ENCODE measurements around the gene GMCL2. TPM values are rescaled to one million over a fixed set of nuclear protein-coding genes. Genes with fewer than 3 reads are reported as not detected.
A peak's percentile ranks its signal among the peaks of the same experiment; 100 is the strongest.
"Not testable (repeated sequence)": the region's sequence is repeated elsewhere in the genome, so short reads cannot be mapped to it uniquely, and the experiment has no call there.

Gene GMCL2
- total RNA-seq, 1 experiment from 2014 or later = not detected

GRCh38 chr5:178229861-178230260 lies 42.7 kb upstream of the GMCL2 start:
- H2BK5ac ChIP-seq (ENCODE audit: insufficient read length, low read length) = no peak overlapping the region
- Mint-ChIP-seq H3K27me3 (ENCODE audit: low read depth) (no peaks in the 10 kb centered on the region; the same call in 1 of the 2 replicates), H3K27ac (no peak overlapping the region), H3K36me3 (ENCODE audit: insufficient read depth in 1 of 3, low read depth in 3 of 3) (peaks cover 44 to 64% (median 53%) of the 10 kb centered on the region in 3 experiments), H3K4me1 (peaks cover 11 to 19% of the 10 kb centered on the region in 2 experiments), H3K4me3 (peak overlapping the region; percentile 46 to 55; a peak in 2 of 5 replicates), H3K9me3 (no peaks in the 10 kb centered on the region; a peak in 1 of 5 replicates)
- no peaks in the 10 kb centered on the region for H4K20me1 ChIP-seq (ENCODE audit: control insufficient read depth, insufficient read depth, insufficient read length)
- H3K4me2 ChIP-seq (ENCODE audit: insufficient read depth, insufficient read length, low read length) = no peak overlapping the region
- H3K23ac ChIP-seq (ENCODE audit: insufficient read length, low read depth, low read length) = no peak overlapping the region
- H3K9me3 ChIP-seq (ENCODE audit: control insufficient read depth, low read depth, low read length) = no peaks in the 10 kb centered on the region
- H2AFZ ChIP-seq (ENCODE audit: low read length) = no peak overlapping the region
- no peak overlapping the region for H3K14ac ChIP-seq (ENCODE audit: insufficient read depth, low read length)
- H3K79me1 ChIP-seq (ENCODE audit: insufficient read depth, low read depth, low read length, poor library complexity, severe bottlenecking) = no peaks in the 10 kb centered on the region
- H4K91ac ChIP-seq (ENCODE audit: insufficient read length, low read depth, low read length) = no peak overlapping the region
- peaks cover 3% of the 10 kb centered on the region for H3K23me2 ChIP-seq (ENCODE audit: insufficient read length, low read depth, low read length, poor library complexity, severe bottlenecking)
- H2BK20ac ChIP-seq (ENCODE audit: low read depth, low read length, poor library complexity, severe bottlenecking) = no peak overlapping the region
- H3K27me3 ChIP-seq (ENCODE audit: insufficient read depth, low read length) = no peaks in the 10 kb centered on the region
- no peak for DNase-seq
- H3K9ac ChIP-seq (ENCODE audit: extremely low read depth, insufficient read length, low read length) = no peak overlapping the region
- H3K4me1 ChIP-seq (ENCODE audit: insufficient read depth, low read length) = no peaks in the 10 kb centered on the region
- no peak overlapping the region for H2AK5ac ChIP-seq (ENCODE audit: insufficient read length, low read length)
- no peak overlapping the region for H2BK120ac ChIP-seq (ENCODE audit: low read depth, low read length, poor library complexity, severe bottlenecking)
- H3K79me2 ChIP-seq (ENCODE audit: insufficient read depth, low read length) = peaks cover 4% of the 10 kb centered on the region; the same call in 1 of the 2 replicates
- H4K8ac ChIP-seq (replicated peaks; ENCODE audit: insufficient read length, low read depth, low read length) = no peak overlapping the region
- H2BK12ac ChIP-seq (ENCODE audit: insufficient read length, low read depth, low read length) = no peak overlapping the region
- no peak overlapping the region for H4K5ac ChIP-seq (ENCODE audit: insufficient read length, low read depth, low read length)
- H2BK15ac ChIP-seq (ENCODE audit: low read depth, low read length) = no peak overlapping the region
- no CpG with 5 or more reads among the region's 10 CpGs for WGBS (ENCODE audit: extremely low coverage, insufficient read length, low lambda C conversion rate)
- no peak overlapping the region for H3K18ac ChIP-seq (ENCODE audit: insufficient read length, low read depth, low read length)
- TF ChIP-seq, protein P1, sequence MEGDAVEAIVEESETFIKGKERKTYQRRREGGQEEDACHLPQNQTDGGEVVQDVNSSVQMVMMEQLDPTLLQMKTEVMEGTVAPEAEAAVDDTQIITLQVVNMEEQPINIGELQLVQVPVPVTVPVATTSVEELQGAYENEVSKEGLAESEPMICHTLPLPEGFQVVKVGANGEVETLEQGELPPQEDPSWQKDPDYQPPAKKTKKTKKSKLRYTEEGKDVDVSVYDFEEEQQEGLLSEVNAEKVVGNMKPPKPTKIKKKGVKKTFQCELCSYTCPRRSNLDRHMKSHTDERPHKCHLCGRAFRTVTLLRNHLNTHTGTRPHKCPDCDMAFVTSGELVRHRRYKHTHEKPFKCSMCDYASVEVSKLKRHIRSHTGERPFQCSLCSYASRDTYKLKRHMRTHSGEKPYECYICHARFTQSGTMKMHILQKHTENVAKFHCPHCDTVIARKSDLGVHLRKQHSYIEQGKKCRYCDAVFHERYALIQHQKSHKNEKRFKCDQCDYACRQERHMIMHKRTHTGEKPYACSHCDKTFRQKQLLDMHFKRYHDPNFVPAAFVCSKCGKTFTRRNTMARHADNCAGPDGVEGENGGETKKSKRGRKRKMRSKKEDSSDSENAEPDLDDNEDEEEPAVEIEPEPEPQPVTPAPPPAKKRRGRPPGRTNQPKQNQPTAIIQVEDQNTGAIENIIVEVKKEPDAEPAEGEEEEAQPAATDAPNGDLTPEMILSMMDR (conservative IDR thresholded peaks at IDR 0.05) = no peak
- H3K4ac ChIP-seq (ENCODE audit: low read depth, low read length) = no peak overlapping the region
- H3K56ac ChIP-seq (ENCODE audit: insufficient read length, low read depth, low read length) = no peak overlapping the region
- no peak overlapping the region for H3K27ac ChIP-seq (ENCODE audit: insufficient read length, low read depth, low read length)
- H3T11ph ChIP-seq (ENCODE audit: low read length) = no peak overlapping the region

GRCh38 chr5:178229111-178229510 lies 41.9 kb upstream of the GMCL2 start:
- H2BK12ac ChIP-seq (ENCODE audit: insufficient read length, low read depth, low read length); H4K8ac ChIP-seq (replicated peaks; ENCODE audit: insufficient read length, low read depth, low read length); H4K91ac ChIP-seq (ENCODE audit: insufficient read length, low read depth, low read length); H3K4me3 Mint-ChIP-seq; H3K27me3 Mint-ChIP-seq (ENCODE audit: low read depth); H4K5ac ChIP-seq (ENCODE audit: insufficient read length, low read depth, low read length); H3K56ac ChIP-seq (ENCODE audit: insufficient read length, low read depth, low read length); H2AK5ac ChIP-seq (ENCODE audit: insufficient read length, low read length); H3K23me2 ChIP-seq (ENCODE audit: insufficient read length, low read depth, low read length, poor library complexity, severe bottlenecking); DNase-seq; H3K9me3 Mint-ChIP-seq; H3K27ac ChIP-seq (ENCODE audit: insufficient read length, low read depth, low read length); H3K14ac ChIP-seq (ENCODE audit: insufficient read depth, low read length); H4K20me1 ChIP-seq (ENCODE audit: control insufficient read depth, insufficient read depth, insufficient read length); H2BK15ac ChIP-seq (ENCODE audit: low read depth, low read length); H3K9me3 ChIP-seq (ENCODE audit: control insufficient read depth, low read depth, low read length); H3K4ac ChIP-seq (ENCODE audit: low read depth, low read length); H2BK20ac ChIP-seq (ENCODE audit: low read depth, low read length, poor library complexity, severe bottlenecking); H3K27me3 ChIP-seq (ENCODE audit: insufficient read depth, low read length); H2AFZ ChIP-seq (ENCODE audit: low read length); H3K79me2 ChIP-seq (ENCODE audit: insufficient read depth, low read length); H3K9ac ChIP-seq (ENCODE audit: extremely low read depth, insufficient read length, low read length); H2BK5ac ChIP-seq (ENCODE audit: insufficient read length, low read length); H3K18ac ChIP-seq (ENCODE audit: insufficient read length, low read depth, low read length); H2BK120ac ChIP-seq (ENCODE audit: low read depth, low read length, poor library complexity, severe bottlenecking); H3K23ac ChIP-seq (ENCODE audit: insufficient read length, low read depth, low read length); H3K4me1 ChIP-seq (ENCODE audit: insufficient read depth, low read length); H3T11ph ChIP-seq (ENCODE audit: low read length); H3K4me2 ChIP-seq (ENCODE audit: insufficient read depth, insufficient read length, low read length); H3K79me1 ChIP-seq (ENCODE audit: insufficient read depth, low read depth, low read length, poor library complexity, severe bottlenecking): not testable (repeated sequence)
- Mint-ChIP-seq H3K36me3 (ENCODE audit: insufficient read depth in 1 of 3, low read depth in 3 of 3) (peaks cover 44 to 65% (median 53%) of the 10 kb centered on the region in 3 experiments), H3K4me1 (peaks cover 11 to 20% of the 10 kb centered on the region in 2 experiments), H3K27ac (peak overlapping the region in 1 of 3 experiments; percentile 3; a peak in 1 of 7 replicates)
- WGBS (ENCODE audit: extremely low coverage, insufficient read length, low lambda C conversion rate) = no CpG with 5 or more reads among the region's 13 CpGs

All from H9 (cell line).